Erythroblast (primary cell): Measurements from ENCODE around the gene TOP2A.
"Not testable (repeated sequence)": the region's sequence is repeated elsewhere in the genome, so short reads cannot be mapped to it uniquely, and the experiment has no call there.

Experiments used
- DNase-seq, 2 experiments: peaks; one replicate each; lab custom pipeline; 2025; lab: John Stamatoyannopoulos, UW
- GATA1 ChIP-seq: IDR thresholded peaks from 2 replicates; pipeline ENCODE4 v1.6.1; 2011; ENCODE audit warnings: low read depth, mild to moderate bottlenecking, control low read depth, low read length, moderate library complexity
- POLR2A ChIP-seq: IDR thresholded peaks from 2 replicates; pipeline ENCODE4 v1.6.1; 2011; ENCODE audit warnings: mild to moderate bottlenecking, low read length

Gene TOP2A

DNA sequence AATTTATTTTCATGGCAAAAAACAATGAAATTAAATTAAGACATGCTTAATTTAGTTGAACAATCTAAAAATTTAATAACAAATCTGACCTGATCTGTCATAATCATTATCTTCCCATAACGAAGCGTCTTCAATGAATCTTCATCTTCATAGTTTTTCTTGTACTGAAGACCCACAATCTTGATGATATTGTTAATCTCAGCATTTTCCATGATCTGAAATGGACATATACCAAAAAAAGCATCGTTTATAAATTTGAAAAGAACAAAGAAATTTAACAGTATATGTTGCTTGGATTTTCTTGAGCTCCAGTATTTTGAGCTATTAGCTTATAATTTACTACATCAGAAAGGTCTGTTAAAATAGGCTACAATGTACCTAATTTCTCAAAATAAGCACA, 10.2 kb downstream of the TOP2A start:
- DNase-seq, result no peak
- TF ChIP-seq GATA1, result no peak
- TF ChIP-seq POLR2A, result no peak

DNA sequence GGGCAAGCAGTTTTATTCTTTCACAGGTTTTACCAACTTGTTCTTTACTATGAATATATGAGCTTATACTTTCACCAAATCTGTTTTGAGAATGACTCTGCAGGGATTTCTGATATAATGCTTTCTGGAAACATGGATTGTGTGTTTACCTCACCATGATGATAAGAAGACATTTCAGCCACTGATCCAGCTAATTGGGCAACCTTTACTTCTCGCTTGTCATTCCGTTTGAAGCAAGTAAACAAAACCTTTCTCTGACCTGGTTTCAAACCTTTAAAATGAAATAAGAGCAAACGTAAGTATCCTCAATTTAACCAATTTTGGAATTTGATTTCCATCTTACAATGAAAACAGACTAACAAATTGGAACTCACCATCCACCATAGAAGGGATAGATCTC, 13.7 kb downstream of the TOP2A start:
- no peak for TF ChIP-seq POLR2A
- no peak for TF ChIP-seq GATA1
- no peak for DNase-seq

DNA sequence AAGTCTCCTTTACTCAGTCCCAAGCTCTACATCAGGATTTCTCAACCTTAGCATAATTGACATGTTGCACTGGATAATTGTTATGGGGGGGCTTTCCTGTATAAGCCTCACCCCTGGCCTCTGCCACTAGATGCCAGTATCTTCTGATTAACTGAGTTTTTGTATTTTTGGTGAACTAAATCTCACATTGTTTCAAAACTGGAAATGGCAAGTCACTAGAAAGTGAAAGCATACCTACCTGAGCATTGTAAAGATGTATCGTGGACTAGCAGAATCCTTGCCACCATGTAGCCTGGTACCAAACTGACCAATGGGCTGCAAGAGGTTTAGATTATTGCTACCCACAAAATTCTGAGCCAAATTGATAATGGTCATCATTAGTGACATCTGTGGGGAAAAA, 15.0 kb downstream of the TOP2A start:
- DNase-seq, result no peak
- no peak for TF ChIP-seq GATA1
- TF ChIP-seq POLR2A, result no peak

- TF ChIP-seq GATA1 (no peak), POLR2A (peak; percentile 9)
- peak; percentile 54 to 58 for DNase-seq
These were observed 18.5 kb downstream of the TOP2A start for GRCh38 chr17:40399185-40399584.

GRCh38 chr17:40386555-40386954, 31.1 kb downstream of the TOP2A start:
- not testable (repeated sequence) for DNase-seq

DNA sequence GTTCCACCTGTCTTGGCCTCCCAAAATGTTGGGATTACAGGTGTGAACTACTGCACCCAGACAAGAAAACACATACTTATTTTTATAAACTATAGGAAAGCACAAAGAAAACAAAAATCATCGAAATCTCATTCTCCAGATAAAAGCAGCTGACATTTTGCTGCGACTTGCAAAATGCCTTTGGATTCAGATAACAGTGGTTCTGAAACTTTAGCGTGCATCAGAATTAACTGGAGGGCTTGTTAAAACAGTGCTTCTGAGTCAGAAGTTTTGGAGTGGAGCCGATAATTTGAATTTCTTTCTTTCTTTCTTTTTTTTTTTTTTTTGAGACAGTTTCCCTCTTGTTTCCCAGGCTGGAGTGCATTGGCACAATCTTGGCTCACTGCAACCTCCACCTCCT, 35.4 kb downstream of the TOP2A start:
- no peak for TF ChIP-seq POLR2A
- TF ChIP-seq GATA1, result no peak
- no peak for DNase-seq

DNA sequence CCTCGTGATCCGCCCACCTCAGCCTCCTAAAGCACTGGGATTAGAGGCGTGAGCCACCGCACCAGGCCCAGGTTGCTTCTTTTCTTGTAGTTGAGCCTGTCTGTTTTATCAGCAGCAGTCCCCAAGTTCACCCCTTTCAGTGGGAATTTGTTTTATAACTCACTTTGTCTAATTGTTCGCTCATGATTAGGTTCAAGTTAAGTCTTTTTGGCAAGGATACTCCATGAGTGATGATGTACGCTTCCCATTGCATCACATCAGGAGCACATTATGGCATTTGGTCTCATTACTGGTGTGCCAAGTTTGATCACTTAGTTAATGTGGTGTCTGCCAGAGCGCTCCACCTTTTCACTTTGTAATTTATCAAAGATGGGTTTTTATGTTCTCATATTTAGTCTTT, 38.7 kb downstream of the TOP2A start:
- no peak for TF ChIP-seq GATA1
- no peak for TF ChIP-seq POLR2A
- DNase-seq, result no peak

DNA sequence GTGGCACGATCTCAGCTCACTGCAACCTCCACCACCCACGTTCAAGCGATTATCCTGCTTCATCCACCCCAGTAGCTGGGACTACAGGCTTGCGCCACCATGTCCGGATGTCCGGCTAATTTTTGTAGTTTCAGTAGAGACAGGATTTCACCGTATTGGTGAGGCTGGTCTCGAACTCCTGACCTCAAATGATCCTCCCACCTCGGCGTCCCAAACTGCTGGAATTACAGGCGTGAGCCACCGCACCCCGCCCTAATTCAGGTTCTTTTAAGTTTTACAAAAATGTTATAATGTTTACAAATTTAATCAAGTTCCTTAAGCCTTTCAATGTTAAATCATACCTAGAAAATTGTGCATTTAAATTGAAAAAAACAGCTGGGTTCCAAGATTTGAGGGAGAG, 39.9 kb downstream of the TOP2A start:
- DNase-seq, result no peak
- TF ChIP-seq POLR2A (no peak), GATA1 (no peak)

GRCh38 chr17:40376541-40376940, 41.2 kb downstream of the TOP2A start:
- peak in 1 of 2 experiments; percentile 24 for DNase-seq

DNA sequence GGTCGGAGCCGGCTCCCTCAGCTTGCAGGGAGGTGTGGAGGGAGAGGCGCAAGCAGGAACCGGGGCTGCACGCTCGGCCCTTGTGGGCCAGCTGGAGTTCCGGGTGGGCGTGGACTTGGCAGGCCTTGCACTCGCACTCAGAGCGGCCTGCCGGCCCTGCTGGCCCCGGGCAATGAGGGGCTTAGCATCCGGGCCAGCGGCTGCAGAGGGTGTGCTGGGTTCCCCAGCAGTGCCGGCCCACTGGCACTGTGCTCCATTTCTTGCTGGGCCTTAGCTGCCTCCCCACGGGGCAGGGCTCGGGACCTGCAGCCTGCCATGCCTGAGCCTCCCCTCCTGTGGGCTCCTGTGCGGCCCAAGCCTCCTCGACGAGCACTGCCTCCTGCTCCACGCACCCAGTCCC, 41.9 kb downstream of the TOP2A start:
- DNase-seq, result not testable (repeated sequence)

DNA sequence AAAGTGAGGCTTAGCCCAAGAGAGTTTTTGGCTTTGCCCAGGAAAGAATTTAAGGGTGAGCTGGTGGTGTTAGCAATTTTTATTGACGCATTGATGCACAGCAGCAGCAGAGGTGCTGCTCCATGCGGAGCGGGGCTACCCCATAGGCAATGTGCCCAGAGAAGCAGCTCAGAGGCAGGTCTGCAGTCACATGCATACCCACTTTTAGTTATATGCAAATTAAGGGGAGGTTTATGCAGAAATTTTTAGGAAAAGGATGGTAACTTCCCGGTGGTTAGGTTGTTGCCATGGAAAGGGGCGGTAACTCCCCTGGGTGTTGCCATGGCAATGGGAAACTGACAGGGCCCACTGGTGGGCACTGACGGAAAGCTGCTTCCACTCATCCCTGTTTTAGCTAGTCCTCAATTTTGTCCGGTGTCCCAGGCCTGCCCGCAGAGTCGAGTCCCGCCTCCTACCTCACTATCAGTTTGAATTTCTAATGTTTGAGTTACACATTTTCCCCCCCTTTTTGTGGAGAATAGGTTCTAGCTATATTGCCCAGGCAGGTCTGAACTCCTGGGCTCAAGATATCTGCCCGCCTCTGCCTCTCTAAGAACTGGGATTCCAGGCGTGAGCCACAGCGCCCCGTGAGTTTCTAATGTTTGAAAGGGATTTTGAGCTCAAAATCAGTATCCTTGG, 42.7 kb downstream of the TOP2A start:
- no peak for DNase-seq
- no peak for TF ChIP-seq POLR2A
- TF ChIP-seq GATA1, result no peak

DNA sequence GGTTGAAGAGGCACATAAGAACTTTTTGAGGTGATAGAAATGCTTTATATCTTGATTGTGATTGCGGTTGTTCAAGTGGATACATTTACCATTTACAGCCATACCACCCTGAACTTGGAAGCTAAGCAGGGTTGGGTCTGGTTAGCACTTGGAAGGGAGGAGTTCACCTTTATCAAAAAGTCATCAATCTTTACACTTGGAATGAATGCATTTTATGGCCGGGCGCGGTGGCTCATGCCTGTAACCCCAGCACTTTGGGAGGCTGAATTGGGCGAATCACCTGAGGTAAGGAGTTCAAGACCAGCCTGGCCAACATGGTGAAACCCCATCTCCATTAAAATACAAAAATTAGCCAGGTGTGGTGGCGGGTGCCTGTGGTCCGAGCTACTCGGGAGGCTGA, 43.7 kb downstream of the TOP2A start:
- DNase-seq, result no peak

DNA sequence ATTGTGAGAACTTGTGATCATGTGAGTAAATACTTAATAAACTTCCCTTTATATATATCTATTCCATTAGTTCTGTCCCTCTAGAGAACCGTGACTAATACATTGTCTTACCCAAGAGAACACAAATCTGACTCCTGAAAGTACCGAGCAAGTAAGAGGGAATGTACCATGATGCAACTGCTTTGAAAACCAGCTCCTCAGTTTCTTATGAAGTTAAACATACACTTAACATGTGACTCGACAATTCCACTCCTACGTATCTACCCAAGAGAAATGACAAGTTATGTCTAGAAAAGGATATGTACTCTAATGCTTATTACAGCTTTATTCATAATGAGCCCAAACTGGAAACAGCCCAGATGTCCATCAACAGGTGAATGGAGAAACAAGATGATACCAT, 44.4 kb downstream of the TOP2A start:
- DNase-seq, result no peak
- TF ChIP-seq POLR2A (no peak), GATA1 (no peak)

More for the DNA sequence above, 43.7 kb downstream of the TOP2A start:
- TF ChIP-seq POLR2A (no peak), GATA1 (no peak)

GRCh38 chr17:40372644-40373043, 45.1 kb downstream of the TOP2A start:
- not testable (repeated sequence) for DNase-seq

DNA sequence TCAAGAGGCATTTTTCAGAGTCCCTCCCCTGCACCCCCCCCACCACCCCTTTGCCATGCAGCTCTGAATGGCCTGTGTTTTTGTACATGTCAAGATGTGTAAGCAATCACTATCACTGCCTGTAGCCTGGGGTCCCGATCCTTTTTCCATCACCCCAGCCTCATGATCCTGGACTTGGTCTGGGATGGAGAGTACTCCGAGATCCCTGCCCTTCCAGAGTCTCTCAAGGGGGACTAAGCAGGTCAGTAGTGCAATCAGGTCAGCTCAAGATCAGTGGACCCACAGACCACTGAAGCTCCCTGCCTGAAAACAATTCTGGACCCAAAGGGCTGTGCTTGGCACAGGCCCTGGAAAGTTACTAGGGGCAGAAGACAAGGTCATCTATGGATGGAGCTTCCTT, 45.7 kb downstream of the TOP2A start:
- DNase-seq, result no peak
- TF ChIP-seq GATA1, result no peak
- TF ChIP-seq POLR2A, result no peak

GRCh38 chr17:40371261-40371929, 46.3 kb downstream of the TOP2A start:
- peak; percentile 22 to 35 for DNase-seq
- TF ChIP-seq POLR2A (no peak), GATA1 (no peak)
